LHCN-M2 (cell line): Measurements from ENCODE around the gene MRGPRD. TPM values are rescaled to one million over a fixed set of nuclear protein-coding genes. Genes with fewer than 3 reads are reported as not detected.

ENCODE experiments used
- DNase-seq: peaks from one replicate; pipeline ENCODE4 v3.0.0-alpha.2; 2012; ENCODE audit warnings: low read depth
- total RNA-seq: library from RNA; depleted of rRNA; stranded (reverse); fragments of >200 nt; gene quantifications from 2 replicates; pipeline ENCODE4 v1.2.3, GENCODE V29; 2014; rRNA removed

Gene MRGPRD
- total RNA-seq, 1 experiment from 2014 or later: not detected

- no peak for DNase-seq
Observed at GRCh38 chr11:68932358-68932757, 48.4 kb downstream of the MRGPRD start.

- no peak for DNase-seq
Observed at GRCh38 chr11:68931911-68932310, 48.9 kb downstream of the MRGPRD start.

GRCh38 chr11:68930991-68931855, 49.6 kb downstream of the MRGPRD start:
- DNase-seq: no peak

Other genes starting within 250 kb of the MRGPRD start
- not detected in 2 replicates for gene TESMIN, start 229.5 kb downstream of the MRGPRD start, total RNA-seq
- 6.3 TPM in 2 replicates for gene CPT1A, start 139.1 kb downstream of the MRGPRD start, total RNA-seq
- 48.3 and 59.0 TPM in 2 replicates for gene MRPL21, start 77.2 kb downstream of the MRGPRD start, total RNA-seq
- 7.1 and 11.6 TPM in 2 replicates for gene IGHMBP2, start 77.1 kb downstream of the MRGPRD start, total RNA-seq
- gene MRGPRF, start 32.3 kb upstream of the MRGPRD start, total RNA-seq: 0.38 and 0.63 TPM in 2 replicates
- gene TPCN2, start 67.9 kb upstream of the MRGPRD start, total RNA-seq: 7.1 and 10.1 TPM in 2 replicates
- gene SMIM38, start 174.9 kb upstream of the MRGPRD start, total RNA-seq: not detected in 2 replicates